SU-DHL-6 (cell line): ENCODE data around the gene NRF1.

ENCODE experiments used
- H2AFZ ChIP-seq: fragments of 200-600 bp; sonication (generic); 2 replicates; pipeline ENCODE4 v1.6.1; 2014; ENCODE audit warnings: low read depth, mild to moderate bottlenecking, moderate library complexity, mixed read lengths, antibody characterized with exemption, low read length; ENCODE audit not compliant: severe bottlenecking
- H3F3A ChIP-seq: fragments of 200-600 bp; shearing (Covaris generic); 2 replicates; pipeline ENCODE4 v1.6.0; 2016; ENCODE audit warnings: antibody characterized with exemption, mild to moderate bottlenecking; ENCODE audit not compliant: insufficient read depth
- H3K27ac ChIP-seq: fragments of 200-600 bp; sonication (generic); 2 replicates; pipeline ENCODE4 v1.5.1; 2016; ENCODE audit warnings: low read depth, mild to moderate bottlenecking, low read length, moderate library complexity, mixed read lengths
- H3K27me3 ChIP-seq: fragments of 200-600 bp; sonication (generic), shearing (Covaris generic); 2 replicates; pipeline ENCODE4 v1.6.0; 2014; ENCODE audit warnings: mild to moderate bottlenecking, low read length
- H3K36me3 ChIP-seq: fragments of 200-600 bp; sonication (generic); 2 replicates; pipeline ENCODE4 v1.6.1; 2014; ENCODE audit warnings: mild to moderate bottlenecking, low read length, mixed read lengths
- H3K4me2 ChIP-seq: fragments of 300-600, 200-600 bp; shearing (Covaris generic), sonication (generic); 2 replicates; pipeline ENCODE4 v1.6.0; 2014; ENCODE audit warnings: low read length, low read depth, mild to moderate bottlenecking; ENCODE audit not compliant: poor library complexity, severe bottlenecking
- H3K4me3 ChIP-seq: fragments of 200-600 bp; sonication (generic); 2 replicates; pipeline ENCODE4 v1.5.1; 2014; ENCODE audit warnings: antibody characterized with exemption, low read length, mild to moderate bottlenecking, mixed read lengths; ENCODE audit not compliant: insufficient read depth, poor library complexity, severe bottlenecking
- H3K79me2 ChIP-seq: fragments of 200-600 bp; sonication (generic); 2 replicates; pipeline ENCODE4 v1.6.1; 2014; ENCODE audit warnings: mild to moderate bottlenecking, low read length, moderate library complexity; ENCODE audit not compliant: insufficient read depth
- H3K9ac ChIP-seq: fragments of 200-600 bp; sonication (generic); 2 replicates; pipeline ENCODE4 v1.7.0; 2014; ENCODE audit warnings: mild to moderate bottlenecking, low read length
- H3K9me2 ChIP-seq: fragments of 200-600 bp; sonication (generic); replicated peaks from 2 replicates; pipeline ENCODE4 v1.6.1; 2014; ENCODE audit warnings: low read length; ENCODE audit not compliant: insufficient read depth
- H3K9me3 ChIP-seq: fragments of 200-600 bp; sonication (generic); 2 replicates; pipeline ENCODE4 v1.6.1; 2014; ENCODE audit warnings: low read length, mixed read lengths; ENCODE audit not compliant: insufficient read depth
- H4K20me1 ChIP-seq: fragments of 200-600 bp; sonication (generic); 2 replicates; pipeline ENCODE4 v1.6.1; 2014; ENCODE audit warnings: low read depth, mild to moderate bottlenecking, antibody characterized with exemption, low read length, moderate library complexity, mixed read lengths
- EZH2phosphoT487 ChIP-seq: fragments of 200-600 bp; sonication (generic), shearing (Covaris generic); conservative IDR thresholded peaks from 2 replicates; pipeline ENCODE4 v1.6.1; 2018; ENCODE audit warnings: mild to moderate bottlenecking, antibody characterized with exemption, low read length, moderate library complexity, mixed read lengths
- TF ChIP-seq, protein P1 (sequence below): fragments of 200-600 bp; sonication (generic); IDR thresholded peaks from one replicate; pipeline ENCODE4 v1.5.1; 2017; ENCODE audit warnings: antibody characterized with exemption, mild to moderate bottlenecking, low read length, moderate library complexity; ENCODE audit not compliant: insufficient read depth, poor library complexity, severe bottlenecking

Gene NRF1

GRCh38 chr7:129751916-129752315 lies 140.4 kb downstream of the NRF1 start:
- H4K20me1 ChIP-seq, result no peaks in the 10 kb centered on the region
- no peak overlapping the region for H3K4me3 ChIP-seq
- H3K79me2 ChIP-seq, result no peaks in the 10 kb centered on the region
- H2AFZ ChIP-seq, result no peak overlapping the region
- no peaks in the 10 kb centered on the region for H3K9me3 ChIP-seq
- TF ChIP-seq, protein P1, sequence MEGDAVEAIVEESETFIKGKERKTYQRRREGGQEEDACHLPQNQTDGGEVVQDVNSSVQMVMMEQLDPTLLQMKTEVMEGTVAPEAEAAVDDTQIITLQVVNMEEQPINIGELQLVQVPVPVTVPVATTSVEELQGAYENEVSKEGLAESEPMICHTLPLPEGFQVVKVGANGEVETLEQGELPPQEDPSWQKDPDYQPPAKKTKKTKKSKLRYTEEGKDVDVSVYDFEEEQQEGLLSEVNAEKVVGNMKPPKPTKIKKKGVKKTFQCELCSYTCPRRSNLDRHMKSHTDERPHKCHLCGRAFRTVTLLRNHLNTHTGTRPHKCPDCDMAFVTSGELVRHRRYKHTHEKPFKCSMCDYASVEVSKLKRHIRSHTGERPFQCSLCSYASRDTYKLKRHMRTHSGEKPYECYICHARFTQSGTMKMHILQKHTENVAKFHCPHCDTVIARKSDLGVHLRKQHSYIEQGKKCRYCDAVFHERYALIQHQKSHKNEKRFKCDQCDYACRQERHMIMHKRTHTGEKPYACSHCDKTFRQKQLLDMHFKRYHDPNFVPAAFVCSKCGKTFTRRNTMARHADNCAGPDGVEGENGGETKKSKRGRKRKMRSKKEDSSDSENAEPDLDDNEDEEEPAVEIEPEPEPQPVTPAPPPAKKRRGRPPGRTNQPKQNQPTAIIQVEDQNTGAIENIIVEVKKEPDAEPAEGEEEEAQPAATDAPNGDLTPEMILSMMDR, result no peak
- TF ChIP-seq EZH2phosphoT487, result no peak
- H3F3A ChIP-seq, result no peaks in the 10 kb centered on the region
- no peak overlapping the region for H3K9ac ChIP-seq
- H3K4me2 ChIP-seq, result no peak overlapping the region
- no peaks in the 10 kb centered on the region for H3K9me2 ChIP-seq
- H3K36me3 ChIP-seq, result no peaks in the 10 kb centered on the region
- no peak overlapping the region for H3K27ac ChIP-seq
- H3K27me3 ChIP-seq, result no peaks in the 10 kb centered on the region

GRCh38 chr7:129752760-129753159 lies 141.2 kb downstream of the NRF1 start:
- Histone ChIP-seq H3K9me2 (no peaks in the 10 kb centered on the region), H3K36me3 (no peaks in the 10 kb centered on the region), H3K27ac (no peak overlapping the region), H3K79me2 (no peaks in the 10 kb centered on the region), H3K27me3 (no peaks in the 10 kb centered on the region), H3K4me3 (no peak overlapping the region), H3F3A (no peaks in the 10 kb centered on the region), H3K4me2 (no peak overlapping the region), H4K20me1 (no peaks in the 10 kb centered on the region), H2AFZ (no peak overlapping the region), H3K9ac (no peak overlapping the region), H3K9me3 (no peaks in the 10 kb centered on the region)
- TF ChIP-seq EZH2phosphoT487, result no peak
- TF ChIP-seq, protein P1, result no peak

DNA sequence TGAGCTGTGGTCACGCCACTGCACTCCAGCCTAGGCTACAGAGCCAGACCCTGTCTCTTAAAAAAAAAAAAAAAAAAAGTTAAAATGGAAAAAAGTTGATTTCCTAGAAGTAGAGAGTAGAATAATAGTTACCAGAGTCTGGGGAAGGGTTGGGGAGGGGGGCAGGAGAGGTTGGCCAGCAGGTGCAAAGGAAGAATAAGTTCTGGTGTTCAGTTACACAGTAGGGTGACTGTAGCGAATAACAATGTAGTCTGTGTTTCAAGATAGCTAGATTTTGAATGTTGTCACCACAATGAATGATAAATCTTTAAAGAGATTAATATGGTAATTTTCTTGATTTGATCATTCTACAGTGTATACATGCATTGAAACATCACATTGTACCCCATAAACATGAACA lies 142.9 kb downstream of the NRF1 start:
- H3K27me3 ChIP-seq, result no peaks in the 10 kb centered on the region
- H3K27ac ChIP-seq, result no peak overlapping the region
- H2AFZ ChIP-seq, result no peak overlapping the region
- TF ChIP-seq, protein P1, result no peak
- TF ChIP-seq EZH2phosphoT487, result no peak
- no peaks in the 10 kb centered on the region for H3K9me2 ChIP-seq
- H3K9ac ChIP-seq, result no peak overlapping the region
- H4K20me1 ChIP-seq, result no peaks in the 10 kb centered on the region
- no peaks in the 10 kb centered on the region for H3F3A ChIP-seq
- H3K36me3 ChIP-seq, result no peaks in the 10 kb centered on the region
- no peak overlapping the region for H3K4me2 ChIP-seq
- no peaks in the 10 kb centered on the region for H3K79me2 ChIP-seq
- H3K9me3 ChIP-seq, result no peaks in the 10 kb centered on the region
- H3K4me3 ChIP-seq, result no peak overlapping the region
